Natural killer cell (primary cell): Measurements from ENCODE around the gene COL24A1. TPM values are rescaled to one million over a fixed set of nuclear protein-coding genes. Genes with fewer than 3 reads are reported as not detected.

Experiments used
- ATAC-seq, 3 donors: fragments of 150-1000 bp in 2 of 3; fragments of 200-7000 bp in 1 of 3; cut with Tn5 transposase; 1 replicate in 1 of 3; 2 replicates in 2 of 3; pipeline ENCODE4 v1.10.0; 2021; ENCODE audit warnings: mild to moderate bottlenecking in 2 of 3, moderate library complexity in 2 of 3
- DNase-seq, 2 donors: peaks; one replicate each; pipeline versions ENCODE4 v3.0.0 to v3.0.0-alpha.2; 2013 to 2021; ENCODE audit warnings: mixed read lengths in 1 of 2
- H3K27ac ChIP-seq: one replicate; pipeline ENCODE4 v1.5.1; 2013; ENCODE audit warnings: mild to moderate bottlenecking, low read length
- H3K27me3 ChIP-seq: one replicate; pipeline ENCODE4 v1.6.1; 2013; ENCODE audit warnings: low read length; ENCODE audit not compliant: control insufficient read depth, insufficient read depth
- H3K36me3 ChIP-seq: one replicate; pipeline ENCODE4 v1.6.1; 2013; ENCODE audit warnings: low read length; ENCODE audit not compliant: control insufficient read depth, insufficient read depth
- H3K4me1 ChIP-seq: one replicate; pipeline ENCODE4 v1.6.1; 2013; ENCODE audit warnings: low read length; ENCODE audit not compliant: control insufficient read depth, insufficient read depth
- H3K4me3 ChIP-seq: one replicate; pipeline ENCODE4 v1.5.1; 2013; ENCODE audit warnings: low read length
- H3K9me3 ChIP-seq: one replicate; pipeline ENCODE4 v1.6.1; 2013; ENCODE audit warnings: low read length; ENCODE audit not compliant: control insufficient read depth, insufficient read depth
- H3K27ac Mint-ChIP-seq, 2 donors: one replicate each; pipeline ENCODE4 v1.8.0; 2022; ENCODE audit warnings: mild to moderate bottlenecking in 2 of 2, mixed read lengths in 2 of 2, moderate library complexity in 1 of 2
- H3K27me3 Mint-ChIP-seq, 2 donors: one replicate each; pipeline ENCODE4 v1.8.0; 2022; ENCODE audit warnings: low read depth in 2 of 2, mixed read lengths in 2 of 2
- H3K36me3 Mint-ChIP-seq: one replicate; pipeline ENCODE4 v1.8.0; 2022; ENCODE audit warnings: mixed read lengths
- H3K4me1 Mint-ChIP-seq, 2 donors: one replicate each; pipeline ENCODE4 v1.8.0; 2022; ENCODE audit warnings: mixed read lengths in 2 of 2
- H3K4me3 Mint-ChIP-seq: one replicate; pipeline ENCODE4 v1.8.0; 2022; ENCODE audit warnings: mild to moderate bottlenecking, moderate library complexity, mixed read lengths
- H3K9me3 Mint-ChIP-seq, 2 donors: one replicate each; pipeline ENCODE4 v1.8.0; 2022; ENCODE audit warnings: mixed read lengths in 2 of 2
- WGBS: methylation state at CpG from one replicate; pipeline ENCODE4 v1.1.7; 2013; ENCODE audit warnings: missing lambda C conversion rate; ENCODE audit not compliant: insufficient coverage; 5-methylcytosine and 5-hydroxymethylcytosine counted together
- intact Hi-C: fragments of 100-400 bp; cut with micrococcal nuclease; formaldehyde crosslinking; loops from one replicate; pipeline ENCODE4 v1.14.2; 2022
- total RNA-seq, 4 donors: library from RNA; stranded (reverse); fragments of 120-200 nt in 1 of 4; gene quantifications; one replicate each; pipeline versions ENCODE4 v1.2.3 to v1.2.4, GENCODE V29; 2013 to 2022
- TF ChIP-seq, protein P1 (sequence below): fragments of 200-600 bp; IDR thresholded peaks from one replicate; pipeline ENCODE4 v1.8.0; 2022; ENCODE audit warnings: antibody characterized with exemption

COL24A1 gene
- total RNA-seq, 3 donors from 2014 or later (not counting 1 experiment from before 2014, with no cell fraction given), result 0.20 to 0.54 (median 0.54) TPM

GRCh38 chr1:86101616-86102015 lies 55.0 kb downstream of the COL24A1 start:
- Histone ChIP-seq H3K27me3 (no peaks in the 10 kb centered on the region), H3K36me3 (no peaks in the 10 kb centered on the region), H3K4me3 (no peak overlapping the region), H3K9me3 (no peaks in the 10 kb centered on the region), H3K4me1 (no peaks in the 10 kb centered on the region), H3K27ac (no peak overlapping the region)
- DNase-seq (no peak), ATAC-seq (no peak)
- TF ChIP-seq, protein P1, sequence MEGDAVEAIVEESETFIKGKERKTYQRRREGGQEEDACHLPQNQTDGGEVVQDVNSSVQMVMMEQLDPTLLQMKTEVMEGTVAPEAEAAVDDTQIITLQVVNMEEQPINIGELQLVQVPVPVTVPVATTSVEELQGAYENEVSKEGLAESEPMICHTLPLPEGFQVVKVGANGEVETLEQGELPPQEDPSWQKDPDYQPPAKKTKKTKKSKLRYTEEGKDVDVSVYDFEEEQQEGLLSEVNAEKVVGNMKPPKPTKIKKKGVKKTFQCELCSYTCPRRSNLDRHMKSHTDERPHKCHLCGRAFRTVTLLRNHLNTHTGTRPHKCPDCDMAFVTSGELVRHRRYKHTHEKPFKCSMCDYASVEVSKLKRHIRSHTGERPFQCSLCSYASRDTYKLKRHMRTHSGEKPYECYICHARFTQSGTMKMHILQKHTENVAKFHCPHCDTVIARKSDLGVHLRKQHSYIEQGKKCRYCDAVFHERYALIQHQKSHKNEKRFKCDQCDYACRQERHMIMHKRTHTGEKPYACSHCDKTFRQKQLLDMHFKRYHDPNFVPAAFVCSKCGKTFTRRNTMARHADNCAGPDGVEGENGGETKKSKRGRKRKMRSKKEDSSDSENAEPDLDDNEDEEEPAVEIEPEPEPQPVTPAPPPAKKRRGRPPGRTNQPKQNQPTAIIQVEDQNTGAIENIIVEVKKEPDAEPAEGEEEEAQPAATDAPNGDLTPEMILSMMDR, result no peak
- WGBS, result 89% methylated on average over 1 of the region's 2 CpGs
- Mint-ChIP-seq H3K27ac (no peak overlapping the region), H3K9me3 (peaks cover 6 to 19% of the 10 kb centered on the region in 2 donors), H3K4me1 (peaks cover 0 to 5% of the 10 kb centered on the region in 2 donors), H3K4me3 (no peak overlapping the region), H3K27me3 (no peaks in the 10 kb centered on the region), H3K36me3 (no peaks in the 10 kb centered on the region)
- intact Hi-C loops, result no loop called here

DNA sequence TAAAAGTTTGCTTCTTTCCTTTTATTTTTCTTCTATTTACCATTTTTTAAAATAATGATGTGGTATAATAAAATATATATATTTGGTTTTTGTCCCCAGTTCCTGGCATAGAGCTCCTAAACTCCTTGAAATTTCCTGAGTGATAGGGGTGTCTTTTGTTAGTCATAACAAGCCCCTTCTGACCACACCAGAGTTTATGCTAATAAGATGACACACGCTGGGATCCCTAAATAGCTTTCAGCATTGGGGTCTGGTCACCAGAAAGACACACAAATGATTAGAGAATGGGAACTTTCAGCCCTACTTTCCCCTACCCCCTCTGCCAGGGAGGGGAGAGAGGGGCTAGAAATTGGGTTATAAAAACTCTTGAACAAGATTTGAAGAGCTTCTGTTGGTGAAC lies 56.2 kb downstream of the COL24A1 start:
- WGBS, result no CpG with 5 or more reads among the region's 1 CpG

DNA sequence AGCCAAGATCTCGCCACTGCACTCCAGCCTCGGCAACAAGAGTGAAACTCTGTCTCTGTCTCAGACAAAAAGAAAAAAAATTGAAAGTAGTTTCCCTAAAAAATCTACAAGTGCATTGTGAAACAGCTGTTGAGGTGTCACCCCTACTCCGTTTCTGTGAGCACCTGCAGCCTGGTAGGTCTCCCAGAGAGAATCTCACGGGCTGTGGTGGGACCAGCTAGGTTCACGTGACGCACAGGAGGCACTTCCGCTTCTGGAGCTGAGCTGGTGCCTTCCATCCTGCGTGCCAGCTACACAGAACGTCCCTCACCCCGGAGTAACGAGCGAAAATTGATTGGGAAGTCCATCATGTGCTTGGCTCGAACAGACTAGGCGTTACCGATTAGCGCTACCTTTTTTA lies 66.8 kb downstream of the COL24A1 start:
- peaks cover 5 to 12% of the 10 kb centered on the region in 2 donors for H3K4me1 Mint-ChIP-seq
- no peaks in the 10 kb centered on the region for H3K36me3 ChIP-seq
- TF ChIP-seq, protein P1, result no peak
- no peaks in the 10 kb centered on the region for H3K9me3 Mint-ChIP-seq
- no peak overlapping the region for H3K4me3 Mint-ChIP-seq
- no peaks in the 10 kb centered on the region for H3K9me3 ChIP-seq
- no peak overlapping the region for H3K27ac Mint-ChIP-seq
- no peaks in the 10 kb centered on the region for H3K36me3 Mint-ChIP-seq
- ATAC-seq (no peak), DNase-seq (no peak)
- no peak overlapping the region for H3K4me3 ChIP-seq
- H3K4me1 ChIP-seq, result no peaks in the 10 kb centered on the region
- no peaks in the 10 kb centered on the region for H3K27me3 ChIP-seq
- no peak overlapping the region for H3K27ac ChIP-seq
- intact Hi-C loops, result no loop called here
- H3K27me3 Mint-ChIP-seq, result no peaks in the 10 kb centered on the region
- WGBS, result 95% methylated on average over 16 of the region's 16 CpGs

More for the DNA sequence above, 56.2 kb downstream of the COL24A1 start:
- TF ChIP-seq, protein P1, result no peak
- no peaks in the 10 kb centered on the region for H3K36me3 ChIP-seq
- no peak overlapping the region for H3K4me3 ChIP-seq
- Mint-ChIP-seq H3K27ac (no peak overlapping the region), H3K4me3 (no peak overlapping the region), H3K27me3 (no peaks in the 10 kb centered on the region), H3K9me3 (peaks cover 4 to 17% of the 10 kb centered on the region in 2 donors), H3K4me1 (peaks cover 0 to 5% of the 10 kb centered on the region in 2 donors), H3K36me3 (no peaks in the 10 kb centered on the region)
- H3K9me3 ChIP-seq, result no peaks in the 10 kb centered on the region
- no peak overlapping the region for H3K27ac ChIP-seq
- intact Hi-C loops, result no loop called here
- no peaks in the 10 kb centered on the region for H3K4me1 ChIP-seq
- DNase-seq (no peak), ATAC-seq (no peak)
- H3K27me3 ChIP-seq, result no peaks in the 10 kb centered on the region

GRCh38 chr1:86085741-86086409 lies 70.7 kb downstream of the COL24A1 start:
- Mint-ChIP-seq H3K27ac (no peak overlapping the region), H3K4me3 (no peak overlapping the region), H3K27me3 (no peaks in the 10 kb centered on the region), H3K4me1 (peaks cover 5 to 12% of the 10 kb centered on the region in 2 donors), H3K36me3 (no peaks in the 10 kb centered on the region), H3K9me3 (no peaks in the 10 kb centered on the region)
- Histone ChIP-seq H3K4me1 (no peaks in the 10 kb centered on the region), H3K9me3 (no peaks in the 10 kb centered on the region), H3K36me3 (no peaks in the 10 kb centered on the region), H3K27me3 (no peaks in the 10 kb centered on the region), H3K4me3 (no peak overlapping the region), H3K27ac (no peak overlapping the region)
- intact Hi-C loops, result no loop called here
- TF ChIP-seq, protein P1, result no peak
- ATAC-seq (no peak), DNase-seq (no peak)
- WGBS, result 43% methylated on average over 3 of the region's 3 CpGs
